HG02678 (cell line): ENCODE measurements around the gene LRP2.
"Not testable (repeated sequence)": the region's sequence is repeated elsewhere in the genome, so short reads cannot be mapped to it uniquely, and the experiment has no call there.

Experiments
- ATAC-seq: cut with Tn5 transposase; IDR thresholded peaks from one replicate; pipeline ENCODE4 v1.9.1; 2021; ENCODE audit warnings: mild to moderate bottlenecking, moderate library complexity; ENCODE audit not compliant: unreplicated experiment

Gene LRP2

GRCh38 chr2:169362118-169362893, at the start of gene LRP2:
TSS of gene LRP2 (minus strand) at chr2:169362534. CDS start at chr2:169362399, 135 bp downstream.
- no peak for ATAC-seq

- ATAC-seq: no peak
Measured at GRCh38 chr2:169406891-169407290, 44.6 kb upstream of the LRP2 start.

- ATAC-seq: not testable (repeated sequence)
Measured at GRCh38 chr2:169399491-169399890, 37.2 kb upstream of the LRP2 start.

- ATAC-seq: no peak
Measured at GRCh38 chr2:169397697-169398096, 35.4 kb upstream of the LRP2 start.

GRCh38 chr2:169395821-169396374, 33.6 kb upstream of the LRP2 start:
- ATAC-seq: no peak

GRCh38 chr2:169393068-169393590, 30.8 kb upstream of the LRP2 start:
- peak; percentile 50 for ATAC-seq

GRCh38 chr2:169391236-169391635, 28.9 kb upstream of the LRP2 start:
- ATAC-seq: no peak

GRCh38 chr2:169388161-169388560, 25.8 kb upstream of the LRP2 start:
- ATAC-seq: no peak

GRCh38 chr2:169386722-169387121, 24.4 kb upstream of the LRP2 start:
- no peak for ATAC-seq

GRCh38 chr2:169384816-169385215, 22.5 kb upstream of the LRP2 start:
- no peak for ATAC-seq

GRCh38 chr2:169372561-169372960, 10.2 kb upstream of the LRP2 start:
- no peak for ATAC-seq

GRCh38 chr2:169366066-169366465, 3.7 kb upstream of the LRP2 start:
- no peak for ATAC-seq

GRCh38 chr2:169365029-169365480, 2.7 kb upstream of the LRP2 start:
- ATAC-seq: peak; percentile 68

- peak; percentile 42 for ATAC-seq
Measured at GRCh38 chr2:169363560-169364150, 1.3 kb upstream of the LRP2 start.

- no peak for ATAC-seq
Measured at GRCh38 chr2:169362894-169363559, 693 bp upstream of the LRP2 start.

GRCh38 chr2:169361706-169362117, 622 bp downstream of the LRP2 start:
- ATAC-seq: no peak

GRCh38 chr2:169360984-169361705, 1.2 kb downstream of the LRP2 start:
- no peak for ATAC-seq

- no peak for ATAC-seq
Measured at GRCh38 chr2:169358016-169358415, 4.3 kb downstream of the LRP2 start.

- ATAC-seq: no peak
Measured at GRCh38 chr2:169354244-169354643, 8.1 kb downstream of the LRP2 start.

GRCh38 chr2:169351725-169352124, 10.6 kb downstream of the LRP2 start:
- no peak for ATAC-seq

GRCh38 chr2:169349535-169349934, 12.8 kb downstream of the LRP2 start:
- no peak for ATAC-seq
